Lung (tissue), 12 donors: ENCODE results near the gene GLI2. TPM values are rescaled to one million over a fixed set of nuclear protein-coding genes. Genes with fewer than 3 reads are reported as not detected.

Experiments used
- ATAC-seq: fragments of 200-7000 bp; cut with Tn5 transposase; one replicate; pipeline ENCODE4 v1.9.1; 2020; ENCODE audit warnings: moderate number of reproducible peaks; ENCODE audit not compliant: insufficient read depth, low FRiP score
- DNase-seq, 3 donors: peaks; one replicate each; pipeline ENCODE4 v3.0.0-alpha.2; 2013 to 2017
- H3K27ac ChIP-seq, 2 donors: one replicate each; pipeline ENCODE4 v1.5.1; 2013; ENCODE audit warnings: mild to moderate bottlenecking in 2 of 2, moderate library complexity in 2 of 2, control low read depth in 1 of 2, inconsistent platforms in 1 of 2, low read depth in 1 of 2, low read length in 1 of 2
- H3K27me3 ChIP-seq, 3 donors: one replicate each; pipeline ENCODE4 v1.5.1; 2013; ENCODE audit warnings: low read length in 2 of 3; ENCODE audit not compliant: control insufficient read depth in 3 of 3, insufficient read depth in 3 of 3
- H3K36me3 ChIP-seq, 4 donors: one replicate each; pipeline ENCODE4 v1.5.1; 2013; ENCODE audit warnings: low read length in 4 of 4, mild to moderate bottlenecking in 1 of 4, moderate library complexity in 1 of 4; ENCODE audit not compliant: control insufficient read depth in 4 of 4, insufficient read depth in 4 of 4
- H3K4me1 ChIP-seq, 5 donors: one replicate each; pipeline ENCODE4 v1.5.1; 2013; ENCODE audit warnings: low read length in 5 of 5, mild to moderate bottlenecking in 2 of 5, moderate library complexity in 1 of 5; ENCODE audit not compliant: control insufficient read depth in 5 of 5, insufficient read depth in 5 of 5
- H3K4me3 ChIP-seq: one replicate; pipeline ENCODE4 v1.5.1; 2013; ENCODE audit warnings: mild to moderate bottlenecking, control low read depth, moderate library complexity
- H3K9ac ChIP-seq, 2 donors: one replicate each; pipeline ENCODE4 v1.5.1; 2013; ENCODE audit warnings: low read length in 2 of 2, control low read depth in 1 of 2; ENCODE audit not compliant: insufficient read depth in 1 of 2
- H3K9me3 ChIP-seq, 4 donors: one replicate each; pipeline ENCODE4 v1.5.1; 2013; ENCODE audit warnings: low read length in 3 of 4, mild to moderate bottlenecking in 1 of 4, moderate library complexity in 1 of 4; ENCODE audit not compliant: control insufficient read depth in 4 of 4, insufficient read depth in 3 of 4
- CTCF ChIP-seq: IDR thresholded peaks from 2 replicates; pipeline ENCODE4 v1.5.1; 2012; ENCODE audit warnings: mild to moderate bottlenecking; ENCODE audit errors: control extremely low read depth, extremely low read depth
- WGBS, 2 donors: extraction: QIAGEN DNeasy Blood & Tissue Kit; methylation state at CpG; one replicate each; pipeline ENCODE4 v1.1.7; 2013; 5-methylcytosine and 5-hydroxymethylcytosine counted together
- polyA plus RNA-seq, 2 donors: library from polyadenylated mRNA; stranded (reverse); fragments of 200-250 nt; gene quantifications; one replicate each; pipeline ENCODE4 v1.2.1, GENCODE V29; 2013
- total RNA-seq, 2 donors: library from RNA; depleted of rRNA in 1 of 2; stranded (reverse); fragments of >200 nt in 1 of 2; gene quantifications; one replicate each; pipeline ENCODE4 v1.2.1, GENCODE V29; 2014 to 2021
- donor health status: control.
- donor health status: control.
- donor health status: Bipolar disorder and iron deficiency.
- donor health status: healthy.
- donor health status: DM: yes; HTN: yes; CAD: no.

The GLI2 gene
- total and polyA plus RNA-seq, 4 donors, result 1.1 to 9.2 (median 3.5) TPM

DNA sequence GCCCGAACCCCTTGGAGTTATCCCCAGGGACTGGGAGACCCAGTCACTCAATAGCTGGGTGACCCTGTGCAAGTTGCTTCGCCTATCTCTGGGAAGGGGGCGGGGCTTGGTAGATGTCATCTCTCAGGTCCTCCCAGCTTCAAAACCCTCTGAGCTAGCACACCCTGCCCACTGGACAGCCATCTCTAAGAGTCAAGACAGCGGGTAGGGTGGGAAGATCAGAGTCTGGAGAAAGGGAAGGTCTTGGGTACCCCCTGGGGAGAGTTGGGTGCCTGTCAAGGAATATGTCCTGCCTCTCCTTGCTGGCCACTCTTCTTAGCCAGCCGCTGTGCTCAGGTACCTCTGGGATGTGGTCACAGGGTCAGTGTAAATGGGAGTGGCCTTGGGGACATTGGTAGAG is 8.0 kb downstream of the GLI2 start:
- Histone ChIP-seq H3K4me1 (peaks cover 0 to 42% (median 6%) of the 10 kb centered on the region in 5 donors), H3K27ac (no peak overlapping the region), H3K9me3 (peaks cover 0 to 11% (median 0%) of the 10 kb centered on the region in 4 donors), H3K9ac (no peak overlapping the region), H3K4me3 (no peak overlapping the region), H3K27me3 (peaks cover 0 to 13% (median 7%) of the 10 kb centered on the region in 3 donors), H3K36me3 (no peaks in the 10 kb centered on the region)
- TF ChIP-seq CTCF, result no peak
- 94 to 96% methylated on average over 5 of the region's 5 CpGs for WGBS, 2 donors
- no peak for ATAC-seq
- DNase-seq, result no peak

GRCh38 chr2:120744817-120745216 is 9.1 kb downstream of the GLI2 start:
- ATAC-seq (no peak), DNase-seq (no peak)
- H3K9me3 ChIP-seq, result peaks cover 0 to 9% (median 0%) of the 10 kb centered on the region in 4 donors
- no peak for TF ChIP-seq CTCF
- no peak overlapping the region for H3K27ac ChIP-seq
- H3K27me3 ChIP-seq, result peaks cover 0 to 8% (median 7%) of the 10 kb centered on the region in 3 donors
- H3K4me3 ChIP-seq, result no peak overlapping the region
- no peaks in the 10 kb centered on the region for H3K36me3 ChIP-seq
- H3K4me1 ChIP-seq, result peaks cover 0 to 42% (median 8%) of the 10 kb centered on the region in 5 donors
- H3K9ac ChIP-seq, result no peak overlapping the region

DNA sequence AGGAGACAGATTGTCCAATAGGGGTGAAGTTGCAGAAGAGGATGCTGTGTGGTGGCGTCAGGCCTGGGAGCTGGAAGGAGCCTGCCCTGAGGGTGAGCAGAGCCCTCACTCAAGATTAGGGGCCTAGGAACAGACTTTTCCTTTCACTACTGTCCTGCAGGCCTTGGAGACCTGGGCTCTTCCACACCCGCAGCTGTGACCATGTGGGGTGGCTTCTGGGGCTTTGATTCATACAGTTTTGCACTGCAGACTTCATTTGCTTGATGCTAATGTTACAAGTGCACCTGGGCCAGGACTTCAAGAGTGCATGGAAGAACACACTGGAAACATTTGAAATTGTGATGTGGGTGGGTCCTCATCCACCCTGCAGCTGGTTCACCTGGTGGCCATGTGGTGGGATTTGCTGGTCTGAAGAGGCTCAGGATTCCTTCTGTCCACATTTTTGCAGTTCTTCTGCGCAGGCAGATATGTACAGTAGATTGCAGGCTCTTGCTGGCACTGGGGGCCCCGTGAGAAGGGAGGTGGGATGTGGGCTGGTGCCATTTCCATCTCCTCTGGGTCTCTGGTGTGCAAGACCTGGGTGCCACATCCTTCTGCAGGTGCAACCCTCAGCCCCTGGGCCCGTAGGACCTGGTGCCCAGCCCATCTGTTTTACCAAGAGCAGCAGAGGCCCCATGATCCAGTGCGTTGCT is 9.9 kb downstream of the GLI2 start:
- Histone ChIP-seq H3K27me3 (peaks cover 0 to 8% (median 4%) of the 10 kb centered on the region in 3 donors), H3K9ac (no peak overlapping the region), H3K9me3 (peaks cover 0 to 9% (median 0%) of the 10 kb centered on the region in 4 donors), H3K4me1 (peaks cover 0 to 37% (median 6%) of the 10 kb centered on the region in 5 donors), H3K27ac (no peak overlapping the region), H3K36me3 (no peaks in the 10 kb centered on the region), H3K4me3 (no peak overlapping the region)
- no peak for TF ChIP-seq CTCF
- no peak for ATAC-seq
- 90 to 94% methylated on average over 6 of the region's 6 CpGs for WGBS, 2 donors
- DNase-seq, result no peak
